HG02885 (cell line): ENCODE measurements around the gene GALK2.
A peak's percentile ranks its signal among the peaks of the same experiment; 100 is the strongest.
"Not testable (repeated sequence)": the region's sequence is repeated elsewhere in the genome, so short reads cannot be mapped to it uniquely, and the experiment has no call there.

Experiments used
- ATAC-seq: cut with Tn5 transposase; IDR thresholded peaks from one replicate; pipeline ENCODE4 v1.9.1; 2021; ENCODE audit warnings: mild to moderate bottlenecking; ENCODE audit not compliant: unreplicated experiment, poor library complexity

Gene GALK2

GRCh38 chr15:49212897-49213296 is 42.9 kb downstream of the GALK2 start:
- no peak for ATAC-seq

GRCh38 chr15:49215768-49216739 is 46.0 kb downstream of the GALK2 start:
- ATAC-seq = peak; percentile 98

GRCh38 chr15:49223536-49224274 is 53.7 kb downstream of the GALK2 start:
- no peak for ATAC-seq

- ATAC-seq = no peak
Measured at GRCh38 chr15:49225572-49226281, 55.7 kb downstream of the GALK2 start.

- ATAC-seq = no peak
Measured at GRCh38 chr15:49227602-49228001, 57.6 kb downstream of the GALK2 start.

GRCh38 chr15:49229922-49230321 is 59.9 kb downstream of the GALK2 start:
- ATAC-seq = no peak

- ATAC-seq = no peak
Measured at GRCh38 chr15:49232236-49232806, 62.3 kb downstream of the GALK2 start.

- peak; percentile 91 for ATAC-seq
Measured at GRCh38 chr15:49235446-49236124, 65.5 kb downstream of the GALK2 start.

GRCh38 chr15:49236869-49237268 is 66.8 kb downstream of the GALK2 start:
- no peak for ATAC-seq

- ATAC-seq = no peak
Measured at GRCh38 chr15:49238342-49238741, 68.3 kb downstream of the GALK2 start.

GRCh38 chr15:49239105-49239504 is 69.1 kb downstream of the GALK2 start:
- ATAC-seq = no peak

- no peak for ATAC-seq
Measured at GRCh38 chr15:49242820-49243219, 72.8 kb downstream of the GALK2 start.

GRCh38 chr15:49247556-49248110 is 77.6 kb downstream of the GALK2 start:
- ATAC-seq = no peak

GRCh38 chr15:49248291-49248690 is 78.2 kb downstream of the GALK2 start:
- ATAC-seq = no peak

GRCh38 chr15:49255966-49256759 is 86.1 kb downstream of the GALK2 start:
- no peak for ATAC-seq

- ATAC-seq = not testable (repeated sequence)
Measured at GRCh38 chr15:49265117-49265516, 95.1 kb downstream of the GALK2 start.

GRCh38 chr15:49265911-49266310 is 95.9 kb downstream of the GALK2 start:
- no peak for ATAC-seq

GRCh38 chr15:49270541-49271421 is 100.7 kb downstream of the GALK2 start:
- peak; percentile 50 for ATAC-seq
